MCF 10A (cell line): ENCODE data around the gene SNX27. TPM values are rescaled to one million over a fixed set of nuclear protein-coding genes. Genes with fewer than 3 reads are reported as not detected.

ENCODE experiments used
- BruUV-seq: library from RNA; stranded (reverse); fragments of 400-500 nt; replicated peaks from 2 replicates; lab custom pipeline; 2021; lab: Mats Ljungman, UMichigan
- CTCF ChIA-PET: fragments of 300-600 bp; sonication (Branson Sonifier 250); formaldehyde crosslinking; extraction: SDS; loops from one replicate; lab custom pipeline; 2021; ENCODE audit warnings: antibody characterized with exemption, inconsistent platforms; lab: Yijun Ruan, JAX
- POLR2A ChIA-PET: fragments of 300-600, 350-650 bp; sonication (Branson Sonifier 250); formaldehyde crosslinking; extraction: SDS; loops from one replicate; lab custom pipeline; 2020; ENCODE audit warnings: antibody characterized with exemption, inconsistent platforms; lab: Yijun Ruan, JAX
- DNase-seq: peaks from one replicate; pipeline ENCODE4 v3.0.0-alpha.2; 2018; ENCODE audit not compliant: unreplicated experiment
- H3K27ac Mint-ChIP-seq: one replicate; pipeline ENCODE4 v1.8.0; 2022; ENCODE audit warnings: mild to moderate bottlenecking, low read depth, mixed read lengths; ENCODE audit not compliant: unreplicated experiment
- H3K27me3 Mint-ChIP-seq: one replicate; pipeline ENCODE4 v1.8.0; 2022; ENCODE audit warnings: mixed read lengths; ENCODE audit not compliant: insufficient read depth, unreplicated experiment
- H3K36me3 Mint-ChIP-seq: one replicate; pipeline ENCODE4 v1.8.0; 2022; ENCODE audit warnings: mild to moderate bottlenecking, moderate library complexity, mixed read lengths; ENCODE audit not compliant: insufficient read depth, unreplicated experiment
- H3K4me1 Mint-ChIP-seq: one replicate; pipeline ENCODE4 v1.8.0; 2022; ENCODE audit warnings: mixed read lengths; ENCODE audit not compliant: insufficient read depth, unreplicated experiment
- H3K4me3 Mint-ChIP-seq: one replicate; pipeline ENCODE4 v1.8.0; 2022; ENCODE audit warnings: mild to moderate bottlenecking, moderate library complexity, mixed read lengths; ENCODE audit not compliant: unreplicated experiment
- H3K9me3 Mint-ChIP-seq: one replicate; pipeline ENCODE4 v1.8.0; 2022; ENCODE audit warnings: mixed read lengths; ENCODE audit not compliant: unreplicated experiment
- CTCF ChIP-seq: fragments of 200-600 bp; IDR thresholded peaks from one replicate; pipeline ENCODE4 v1.8.0; 2022; ENCODE audit warnings: antibody characterized with exemption, mild to moderate bottlenecking; ENCODE audit not compliant: unreplicated experiment
- intact Hi-C: fragments of 100-400 bp; cut with micrococcal nuclease; formaldehyde crosslinking; loops from 2 replicates; pipeline ENCODE4 v1.14.1; 2022
- total RNA-seq: library from RNA; stranded (reverse); gene quantifications from 2 replicates; pipeline ENCODE4 v1.2.3, GENCODE V29; 2022

Gene SNX27
- total RNA-seq, 1 experiment from 2014 or later: 36.9 TPM

GRCh38 chr1:151565502-151566189 lies 46.2 kb upstream of the SNX27 start:
- Mint-ChIP-seq H3K4me1 (peaks cover 22% of the 10 kb centered on the region), H3K9me3 (no peaks in the 10 kb centered on the region), H3K27ac (no peak overlapping the region), H3K4me3 (no peak overlapping the region), H3K27me3 (no peaks in the 10 kb centered on the region), H3K36me3 (peaks cover 98% of the 10 kb centered on the region)
- no peak for TF ChIP-seq CTCF
- DNase-seq: no peak
- no TSS peak for BruUV-seq
- intact Hi-C loops: no loop called here
- POLR2A ChIA-PET: interaction anchor here (0.5 to 2.4 kb wide), 7 partner anchors 10 to 136 kb away, joined by 3 to 5 read pairs (median 3); no protein-coding TSS in a partner anchor
- CTCF ChIA-PET: interaction anchor here (0.5 to 1.0 kb wide), 4 partner anchors 45 to 215 kb away, joined by 3 to 7 read pairs (median 3); no protein-coding TSS in a partner anchor

DNA sequence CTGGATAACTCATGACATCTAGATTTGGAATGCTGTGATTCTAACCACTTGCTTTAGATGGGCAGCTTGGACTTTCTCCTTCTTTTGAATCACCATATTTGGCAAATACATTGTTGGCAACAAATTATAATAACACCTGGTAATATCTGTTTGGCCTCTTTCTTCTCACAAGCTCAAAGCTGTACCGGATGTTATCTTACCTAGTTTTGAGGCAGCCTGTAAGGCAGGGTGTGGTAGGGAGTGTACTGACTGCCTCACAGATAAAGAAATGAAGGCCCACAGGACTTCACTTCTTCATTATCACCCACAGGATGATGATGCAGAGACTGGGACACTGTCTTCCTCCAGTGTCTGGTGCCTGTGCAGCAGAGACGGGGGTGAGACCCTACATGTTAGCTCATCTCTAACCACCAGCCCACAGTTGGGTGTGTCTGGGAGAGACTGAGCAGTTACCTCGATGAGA lies 43.2 kb upstream of the SNX27 start:
- DNase-seq: peak; percentile 38
- H3K27ac Mint-ChIP-seq: peak overlapping the region; percentile 24
- H3K27me3 Mint-ChIP-seq: no peaks in the 10 kb centered on the region
- no peaks in the 10 kb centered on the region for H3K9me3 Mint-ChIP-seq
- no peak overlapping the region for H3K4me3 Mint-ChIP-seq
- ChIA-PET CTCF (interaction anchor here (1.5 kb wide), 1 partner anchor 124 kb away, joined by 4 read pairs; no protein-coding TSS in a partner anchor), POLR2A (interaction anchor here (0.6 to 6.0 kb wide), 11 partner anchors 9 to 48 kb away, joined by 3 to 61 read pairs (median 4); partner anchors contain the start of gene TUFT1)
- TF ChIP-seq CTCF: no peak
- H3K4me1 Mint-ChIP-seq: peaks cover 23% of the 10 kb centered on the region
- intact Hi-C loops: no loop called here
- BruUV-seq: no TSS peak
- peaks cover 97% of the 10 kb centered on the region for H3K36me3 Mint-ChIP-seq

DNA sequence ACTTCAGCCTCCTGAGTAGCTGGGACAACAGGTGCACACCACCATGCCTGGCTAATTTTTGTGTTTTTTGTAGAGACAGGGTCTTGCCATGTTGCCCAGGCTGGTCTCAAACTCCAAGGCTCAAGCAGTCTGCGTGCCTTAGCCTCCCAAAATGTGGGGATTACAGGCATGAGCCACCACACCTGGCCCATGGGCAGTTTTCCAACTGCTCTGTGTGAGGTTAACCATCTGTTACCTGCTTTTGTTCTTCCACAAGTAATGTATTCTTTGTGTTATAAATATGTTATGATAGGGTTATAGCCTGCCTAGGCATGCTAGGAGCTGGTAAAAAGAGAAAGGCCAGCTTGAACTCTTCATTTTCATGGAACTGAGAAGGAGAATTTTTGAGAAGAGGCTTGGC lies 41.0 kb upstream of the SNX27 start:
- no peak overlapping the region for H3K4me3 Mint-ChIP-seq
- CTCF ChIA-PET: interaction anchor here (0.6 to 2.1 kb wide), 4 partner anchors 21 to 37 kb away, joined by 3 to 8 read pairs (median 6); no protein-coding TSS in a partner anchor

More for the DNA sequence above, 41.0 kb upstream of the SNX27 start:
- intact Hi-C loops: no loop called here
- TF ChIP-seq CTCF: no peak
- no peaks in the 10 kb centered on the region for H3K27me3 Mint-ChIP-seq
- no peaks in the 10 kb centered on the region for H3K9me3 Mint-ChIP-seq
- no peak for DNase-seq
- POLR2A ChIA-PET: interaction anchor here (0.6 to 6.0 kb wide), 5 partner anchors 9 to 41 kb away, joined by 4 to 61 read pairs (median 9); partner anchors contain the start of genes SNX27 and TUFT1
- peaks cover 97% of the 10 kb centered on the region for H3K36me3 Mint-ChIP-seq
- H3K27ac Mint-ChIP-seq: no peak overlapping the region
- H3K4me1 Mint-ChIP-seq: peaks cover 45% of the 10 kb centered on the region
- no TSS peak for BruUV-seq
